Large intestine (tissue), 3 donors: ENCODE measurements around the gene APLP2. TPM values are rescaled to one million over a fixed set of nuclear protein-coding genes. Genes with fewer than 3 reads are reported as not detected.
"Not testable (repeated sequence)": the region's sequence is repeated elsewhere in the genome, so short reads cannot be mapped to it uniquely, and the experiment has no call there.

Source experiments
- DNase-seq, 2 donors: peaks; one replicate each; pipeline versions ENCODE4 v3.0.0 to v3.0.0-alpha.2; 2013
- H3K27ac ChIP-seq: one replicate; pipeline ENCODE4 v1.5.1; 2013; ENCODE audit warnings: low read length
- H3K27me3 ChIP-seq: 2 replicates; pipeline ENCODE4 v1.6.1; 2013; ENCODE audit warnings: low read length; ENCODE audit not compliant: control insufficient read depth, insufficient read depth
- H3K36me3 ChIP-seq: 2 replicates; pipeline ENCODE4 v1.6.1; 2013; ENCODE audit warnings: low read length; ENCODE audit not compliant: control insufficient read depth, insufficient read depth
- H3K4me1 ChIP-seq: one replicate; pipeline ENCODE4 v1.6.1; 2013; ENCODE audit warnings: low read length; ENCODE audit not compliant: control insufficient read depth, insufficient read depth
- H3K4me3 ChIP-seq: one replicate; pipeline ENCODE4 v1.5.1; 2013; ENCODE audit warnings: low read length
- H3K9me3 ChIP-seq: one replicate; pipeline ENCODE4 v1.6.1; 2013; ENCODE audit warnings: mild to moderate bottlenecking, low read depth, low read length, moderate library complexity; ENCODE audit not compliant: control insufficient read depth
- WGBS: methylation state at CpG from one replicate; pipeline ENCODE4 v1.1.5; 2013; ENCODE audit warnings: low lambda C conversion rate; ENCODE audit not compliant: insufficient coverage; 5-methylcytosine and 5-hydroxymethylcytosine counted together
- polyA plus RNA-seq: library from polyadenylated mRNA; unstranded; fragments of 120-200 nt; gene quantifications from one replicate; pipeline ENCODE4 v1.2.1, GENCODE V29; 2013

Gene APLP2
- polyA plus RNA-seq, 1 donor: 403 TPM

GRCh38 chr11:130096042-130096441 lies 26.3 kb downstream of the APLP2 start:
- no CpG with 5 or more reads among the region's 2 CpGs for WGBS
- DNase-seq: no peak
- Histone ChIP-seq H3K36me3 (peaks cover 3% of the 10 kb centered on the region), H3K9me3 (peaks cover 5% of the 10 kb centered on the region), H3K4me1 (no peaks in the 10 kb centered on the region), H3K4me3 (no peak overlapping the region), H3K27ac (no peak overlapping the region), H3K27me3 (no peaks in the 10 kb centered on the region)

- Histone ChIP-seq H3K4me3 (no peak overlapping the region), H3K27ac (no peak overlapping the region), H3K36me3 (peaks cover 3% of the 10 kb centered on the region), H3K4me1 (no peaks in the 10 kb centered on the region), H3K27me3 (no peaks in the 10 kb centered on the region), H3K9me3 (peaks cover 5% of the 10 kb centered on the region)
- DNase-seq: no peak
- 33% methylated on average over 1 of the region's 2 CpGs for WGBS
Measured at GRCh38 chr11:130096823-130097222, 27.1 kb downstream of the APLP2 start.

- no peak overlapping the region for H3K27ac ChIP-seq
- DNase-seq: no peak
- H3K27me3 ChIP-seq: no peaks in the 10 kb centered on the region
- WGBS: no CpG with 5 or more reads among the region's 4 CpGs
- H3K36me3 ChIP-seq: peaks cover 3% of the 10 kb centered on the region
- H3K4me3 ChIP-seq: no peak overlapping the region
- no peaks in the 10 kb centered on the region for H3K4me1 ChIP-seq
- peaks cover 4% of the 10 kb centered on the region for H3K9me3 ChIP-seq
Measured at GRCh38 chr11:130097285-130097684, 27.6 kb downstream of the APLP2 start.

GRCh38 chr11:130099356-130099755 lies 29.7 kb downstream of the APLP2 start:
- no peak overlapping the region for H3K4me3 ChIP-seq
- no peaks in the 10 kb centered on the region for H3K9me3 ChIP-seq
- WGBS: no CpG with 5 or more reads among the region's 2 CpGs
- H3K36me3 ChIP-seq: no peaks in the 10 kb centered on the region
- no peak overlapping the region for H3K27ac ChIP-seq
- H3K4me1 ChIP-seq: no peaks in the 10 kb centered on the region
- DNase-seq: no peak
- no peaks in the 10 kb centered on the region for H3K27me3 ChIP-seq

DNA sequence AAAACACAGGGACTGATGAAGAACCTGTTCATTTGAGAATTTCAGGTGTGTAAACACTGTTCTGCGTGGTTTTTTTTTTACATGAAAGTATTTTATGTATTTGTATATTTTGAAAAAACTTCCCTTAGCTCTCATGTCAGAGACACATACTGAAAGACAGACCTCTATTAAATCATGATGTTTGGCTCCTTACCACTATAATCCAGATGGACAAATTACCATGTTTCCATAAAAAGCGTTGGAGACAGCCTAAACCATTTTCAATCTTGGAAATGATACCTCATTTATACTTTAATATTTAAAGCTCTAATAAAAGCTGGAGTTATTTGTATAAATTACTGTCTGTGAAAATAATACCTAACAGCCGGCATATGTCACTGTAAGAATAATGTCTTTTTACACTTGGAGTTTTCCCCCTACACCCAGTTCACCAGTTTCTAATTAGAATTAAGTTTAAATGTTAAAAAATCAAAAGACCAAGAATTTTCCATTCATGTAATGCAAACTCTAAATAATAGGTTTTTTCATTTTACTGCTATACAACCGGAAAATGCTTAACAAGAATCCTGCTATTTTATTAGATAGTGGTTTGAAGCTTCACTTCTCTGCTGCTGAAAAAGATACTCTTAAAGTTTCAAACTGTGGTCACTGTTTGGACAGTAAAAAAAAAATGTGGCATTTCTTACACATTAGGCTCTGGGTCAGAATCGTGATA lies 30.8 kb downstream of the APLP2 start:
- WGBS: 100% methylated on average over 2 of the region's 5 CpGs
- Histone ChIP-seq H3K4me1 (no peaks in the 10 kb centered on the region), H3K9me3 (no peaks in the 10 kb centered on the region), H3K27me3 (no peaks in the 10 kb centered on the region), H3K4me3 (no peak overlapping the region), H3K27ac (no peak overlapping the region), H3K36me3 (no peaks in the 10 kb centered on the region)
- no peak for DNase-seq

DNA sequence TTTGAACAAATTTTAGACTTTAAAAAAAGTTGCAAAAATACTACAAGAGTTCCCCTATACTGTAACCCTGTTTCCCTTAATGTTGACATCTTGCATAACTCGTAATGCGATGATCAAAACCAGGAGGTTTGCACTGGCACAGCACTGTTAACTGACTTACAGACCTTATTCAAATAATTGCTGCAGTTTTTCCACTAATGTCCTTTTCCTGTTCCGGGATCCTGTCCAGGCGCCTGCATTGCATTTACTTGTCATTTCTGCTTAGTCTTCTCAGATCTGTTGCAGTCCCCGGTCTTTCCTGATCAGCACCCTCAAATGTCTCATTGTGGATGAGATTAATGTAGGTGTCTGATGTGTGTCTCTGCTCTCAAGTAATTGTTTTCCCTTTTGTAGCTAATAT lies 32.0 kb downstream of the APLP2 start:
- WGBS: no CpG with 5 or more reads among the region's 5 CpGs
- no peaks in the 10 kb centered on the region for H3K27me3 ChIP-seq
- H3K27ac ChIP-seq: no peak overlapping the region
- H3K36me3 ChIP-seq: no peaks in the 10 kb centered on the region
- H3K4me1 ChIP-seq: no peaks in the 10 kb centered on the region
- no peaks in the 10 kb centered on the region for H3K9me3 ChIP-seq
- H3K4me3 ChIP-seq: no peak overlapping the region
- no peak for DNase-seq

- no peak for DNase-seq
- Histone ChIP-seq H3K27me3 (no peaks in the 10 kb centered on the region), H3K36me3 (no peaks in the 10 kb centered on the region), H3K27ac (no peak overlapping the region), H3K9me3 (no peaks in the 10 kb centered on the region), H3K4me3 (no peak overlapping the region), H3K4me1 (no peaks in the 10 kb centered on the region)
- WGBS: 100% methylated on average over 1 of the region's 9 CpGs
Measured at GRCh38 chr11:130102301-130103249, 32.9 kb downstream of the APLP2 start.

GRCh38 chr11:130103296-130103814 lies 33.7 kb downstream of the APLP2 start:
- Histone ChIP-seq H3K27ac (no peak overlapping the region), H3K9me3 (no peaks in the 10 kb centered on the region), H3K4me1 (no peaks in the 10 kb centered on the region), H3K27me3 (no peaks in the 10 kb centered on the region), H3K4me3 (no peak overlapping the region), H3K36me3 (no peaks in the 10 kb centered on the region)
- DNase-seq: no peak
- 65% methylated on average over 2 of the region's 5 CpGs for WGBS

GRCh38 chr11:130106381-130106780 lies 36.7 kb downstream of the APLP2 start:
- peaks cover 20% of the 10 kb centered on the region for H3K36me3 ChIP-seq
- no CpG with 5 or more reads among the region's 5 CpGs for WGBS
- no peak overlapping the region for H3K27ac ChIP-seq
- no peaks in the 10 kb centered on the region for H3K27me3 ChIP-seq
- no peak overlapping the region for H3K4me3 ChIP-seq
- DNase-seq: no peak
- H3K4me1 ChIP-seq: no peaks in the 10 kb centered on the region
- no peaks in the 10 kb centered on the region for H3K9me3 ChIP-seq

GRCh38 chr11:130108671-130109070 lies 39.0 kb downstream of the APLP2 start:
- H3K4me3 ChIP-seq, H3K27ac ChIP-seq, H3K9me3 ChIP-seq, DNase-seq, H3K27me3 ChIP-seq, H3K4me1 ChIP-seq: not testable (repeated sequence)
- H3K36me3 ChIP-seq: peaks cover 35% of the 10 kb centered on the region
- no CpG with 5 or more reads among the region's 4 CpGs for WGBS
